ENCODE results near the gene LMO1.

DNA sequence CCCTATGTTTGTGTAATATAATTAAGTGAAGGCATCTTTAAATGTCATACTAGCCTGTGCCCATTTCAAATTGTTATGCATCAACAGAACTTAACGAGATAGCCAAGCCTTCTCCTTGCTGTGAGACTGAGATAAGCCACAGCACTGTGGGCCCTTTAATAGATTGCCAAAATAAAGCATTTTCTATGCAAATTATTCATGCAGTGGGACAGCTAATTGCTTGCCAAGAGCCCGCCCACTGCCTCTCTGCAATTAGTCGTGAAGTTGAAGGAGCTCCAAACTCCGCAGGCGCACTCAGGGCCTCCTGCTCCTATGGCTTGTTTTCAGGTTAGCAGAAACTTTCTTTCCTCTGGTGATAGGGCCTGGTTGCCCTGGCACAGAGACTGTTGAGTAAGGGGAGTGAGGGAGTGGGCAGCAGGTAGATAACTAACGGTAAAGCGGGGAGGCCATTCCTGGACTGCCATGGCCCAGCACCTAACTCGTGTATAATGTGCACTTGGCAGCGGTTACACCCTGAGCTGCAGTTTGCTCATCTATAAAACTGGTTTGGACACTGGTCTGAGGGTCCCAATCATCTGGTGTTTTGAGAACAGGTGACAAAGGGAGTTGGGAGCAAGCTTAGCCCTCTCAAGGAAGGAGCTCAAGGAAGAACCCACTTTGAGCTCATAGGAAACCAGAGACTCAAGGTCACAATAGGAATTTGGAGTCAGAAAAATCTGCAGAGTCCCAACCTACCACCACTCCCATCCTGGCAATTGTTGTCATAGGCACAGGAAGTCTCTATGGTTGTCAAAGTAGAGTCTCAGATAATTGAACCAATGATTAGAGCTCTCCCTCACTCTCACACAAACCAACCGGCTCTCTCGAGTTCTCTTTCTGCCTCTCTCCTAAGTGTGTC, 60.9 kb downstream of the LMO1 start:
- TF ChIP-seq, protein P1, sequence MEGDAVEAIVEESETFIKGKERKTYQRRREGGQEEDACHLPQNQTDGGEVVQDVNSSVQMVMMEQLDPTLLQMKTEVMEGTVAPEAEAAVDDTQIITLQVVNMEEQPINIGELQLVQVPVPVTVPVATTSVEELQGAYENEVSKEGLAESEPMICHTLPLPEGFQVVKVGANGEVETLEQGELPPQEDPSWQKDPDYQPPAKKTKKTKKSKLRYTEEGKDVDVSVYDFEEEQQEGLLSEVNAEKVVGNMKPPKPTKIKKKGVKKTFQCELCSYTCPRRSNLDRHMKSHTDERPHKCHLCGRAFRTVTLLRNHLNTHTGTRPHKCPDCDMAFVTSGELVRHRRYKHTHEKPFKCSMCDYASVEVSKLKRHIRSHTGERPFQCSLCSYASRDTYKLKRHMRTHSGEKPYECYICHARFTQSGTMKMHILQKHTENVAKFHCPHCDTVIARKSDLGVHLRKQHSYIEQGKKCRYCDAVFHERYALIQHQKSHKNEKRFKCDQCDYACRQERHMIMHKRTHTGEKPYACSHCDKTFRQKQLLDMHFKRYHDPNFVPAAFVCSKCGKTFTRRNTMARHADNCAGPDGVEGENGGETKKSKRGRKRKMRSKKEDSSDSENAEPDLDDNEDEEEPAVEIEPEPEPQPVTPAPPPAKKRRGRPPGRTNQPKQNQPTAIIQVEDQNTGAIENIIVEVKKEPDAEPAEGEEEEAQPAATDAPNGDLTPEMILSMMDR (optimal IDR thresholded peaks at IDR 0.05 in 1 of 3, IDR thresholded peaks at IDR 0.05 in 1 of 3, conservative IDR thresholded peaks at IDR 0.05 in 1 of 3; ENCODE audit: extremely low read depth in 1 of 3, insufficient read depth in 2 of 3, low read length in 3 of 3) = no peak
- no peak for TF ChIP-seq EZH2 (IDR thresholded peaks at IDR 0.05; ENCODE audit: low read length)

All from keratinocyte (primary cell).